ENCODE measurements around the gene IFNAR2.

GRCh38 chr21:33199516-33200217, 30.1 kb upstream of the IFNAR2 start:
- TF ChIP-seq CTCF (conservative IDR thresholded peaks at IDR 0.05; ENCODE audit: low read length) (peak; percentile 97), EZH2phosphoT487 (IDR thresholded peaks at IDR 0.05; ENCODE audit: borderline replicate concordance, low read depth, low read length) (no peak)

Data from OCI-LY7 (cell line).